ENCODE measurements around the gene UBE2O.
A peak's percentile ranks its signal among the peaks of the same experiment; 100 is the strongest.

UBE2O gene

GRCh38 chr17:76353599-76354316, 99.2 kb downstream of the UBE2O start, which contains the start of gene PRPSAP1 (continued):
- TF ChIP-seq ZNF621 (tag by site-specific recombination; IDR thresholded peaks at IDR 0.05) (no peak), WT1 (tag by site-specific recombination; IDR thresholded peaks at IDR 0.05) (peak; percentile 43; the same call in 1 of the 2 replicates), HIC1 (tag by site-specific recombination; IDR thresholded peaks at IDR 0.05) (peak; percentile 86), ZSCAN30 (tag by site-specific recombination; IDR thresholded peaks at IDR 0.05) (peak; percentile 77), ZNF645 (tag by site-specific recombination; IDR thresholded peaks at IDR 0.05) (no peak), ZNF561 (tag by site-specific recombination; IDR thresholded peaks at IDR 0.05; ENCODE audit: borderline replicate concordance) (peak; percentile 84; the same call in 1 of the 2 replicates), ZBTB21 (tag by site-specific recombination; IDR thresholded peaks at IDR 0.05) (peak; percentile 73; the same call in 1 of the 2 replicates), ZNF146 (tag by site-specific recombination; IDR thresholded peaks at IDR 0.05) (peak; percentile 21; the same call in 1 of the 2 replicates), ZNF558 (tag by site-specific recombination; IDR thresholded peaks at IDR 0.05) (peak; percentile 29; the same call in 1 of the 2 replicates), ZNF426 (tag by site-specific recombination; IDR thresholded peaks at IDR 0.05) (no peak), EGR2 (tag by site-specific recombination; IDR thresholded peaks at IDR 0.05; ENCODE audit: low read depth) (0 out of 2 replicates have a peak, but pooled peaks have one; percentile 13), ZSCAN23 (tag by site-specific recombination; IDR thresholded peaks at IDR 0.05) (peak; percentile 89), TRIM28 (IDR thresholded peaks at IDR 0.05; ENCODE audit: borderline replicate concordance, low read length) (peak; percentile 67; the same call in 1 of the 2 replicates), ZNF776 (tag by site-specific recombination; IDR thresholded peaks at IDR 0.05; ENCODE audit: borderline replicate concordance) (no peak), ZBTB26 (tag by site-specific recombination; optimal IDR thresholded peaks at IDR 0.05) (peak; percentile 97), ZNF24 (tag by site-specific recombination; IDR thresholded peaks at IDR 0.05) (peak; percentile 90; the same call in 1 of the 2 replicates), GLI2 (tag by site-specific recombination; IDR thresholded peaks at IDR 0.05; ENCODE audit: borderline replicate concordance, low read depth) (no peak), ZNF792 (tag by site-specific recombination; IDR thresholded peaks at IDR 0.05) (no peak), ZNF221 (tag by site-specific recombination; IDR thresholded peaks at IDR 0.05; ENCODE audit: borderline replicate concordance) (no peak), ZNF394 (tag by site-specific recombination; IDR thresholded peaks at IDR 0.05; ENCODE audit: borderline replicate concordance) (peak; percentile 82), YY2 (tag by site-specific recombination; IDR thresholded peaks at IDR 0.05) (peak; percentile 98), ZBTB44 (tag by site-specific recombination; IDR thresholded peaks at IDR 0.05) (no peak), GLI4 (tag by site-specific recombination; IDR thresholded peaks at IDR 0.05) (0 out of 2 replicates have a peak, but pooled peaks have one; percentile 22), ZNF513 (tag by site-specific recombination; IDR thresholded peaks at IDR 0.05) (0 out of 2 replicates have a peak, but pooled peaks have one; percentile 24), ZNF169 (tag by site-specific recombination; IDR thresholded peaks at IDR 0.05) (no peak), SP3 (tag by site-specific recombination; IDR thresholded peaks at IDR 0.05) (peak; percentile 99), ZNF449 (tag by site-specific recombination; IDR thresholded peaks at IDR 0.05) (peak; percentile 96), BCL11B (tag by site-specific recombination; IDR thresholded peaks at IDR 0.05; ENCODE audit: low read depth) (peak; percentile 81; the same call in 1 of the 2 replicates)
